Skin of body (tissue), 2 donors: Measurements from ENCODE around the gene METTL21A. TPM values are rescaled to one million over a fixed set of nuclear protein-coding genes. Genes with fewer than 3 reads are reported as not detected.

Source experiments
- small RNA-seq: library from RNA; depleted of rRNA; stranded (forward); fragments of <200 nt; gene quantifications from one replicate; pipeline ENCODE3, GENCODE V24; 2014; ENCODE audit warnings: low replicate concordance
- total RNA-seq: library from RNA; depleted of rRNA; stranded (reverse); fragments of >200 nt; gene quantifications from one replicate; pipeline ENCODE4 v1.2.3, GENCODE V29; 2014

Gene METTL21A
- total RNA-seq, 1 donor from 2014 or later, result 12.3 TPM

Small RNA genes lying within 50 kb of the gene (small RNA-seq; reads per million reads assigned to genes)
- not detected for gene RPS29P9

Other genes starting within 250 kb of the METTL21A start
- 47.4 TPM for gene CREB1, start 95.4 kb downstream of the METTL21A start, total RNA-seq
- gene CCNYL1, start 86.2 kb upstream of the METTL21A start, total RNA-seq, result 7.5 TPM
- gene FZD5, start 144.5 kb upstream of the METTL21A start, total RNA-seq, result 2.0 TPM